Measurements from ENCODE around the gene FTSJ1.

Gene FTSJ1

GRCh38 chrX:48470110-48470832 lies 5.7 kb upstream of the FTSJ1 start, which contains the start of gene SLC38A5:
Gene SLC38A5 (minus strand): TSS chrX:48470260. CDS start chrX:48467924, 2,336 bp downstream.
- in situ Hi-C loops (cut with HindIII; ENCODE audit: low pct_ligation_motif_present, low sequenced_read_pairs) = no loop called here
- TF ChIP-seq CTCF (IDR thresholded peaks at IDR 0.05; ENCODE audit: low read depth, low read length, missing control alignments) = no peak
- Histone ChIP-seq H3K4me3 (ENCODE audit: low read depth, low read length) (peak within 1 kb of the TSS; percentile 43), H3K27ac (no peak within 1 kb of the TSS), H3K27me3 (replicated peaks) (no peaks in the 10 kb centered on the region), H3K36me3 (replicated peaks) (no peaks in the 10 kb centered on the region)
- DNase-seq = no peak

DNA sequence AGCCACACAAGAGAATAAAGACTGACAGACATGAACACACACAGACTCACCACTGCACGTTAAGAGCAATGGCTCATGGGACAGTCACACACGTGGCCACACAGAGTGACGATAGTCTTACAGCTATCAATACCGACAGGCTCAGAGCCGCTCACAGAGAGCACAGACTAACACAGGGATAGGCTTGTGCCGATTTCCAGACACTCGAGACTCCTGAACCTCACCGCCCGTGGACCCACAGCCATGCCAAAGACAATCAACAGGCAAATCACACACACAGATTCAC lies 5.2 kb upstream of the FTSJ1 start:
- no peak overlapping the region for H3K4me3 ChIP-seq (ENCODE audit: low read depth, low read length)
- DNase-seq = no peak
- H3K27me3 ChIP-seq (replicated peaks) = no peaks in the 10 kb centered on the region
- in situ Hi-C loops (cut with HindIII; ENCODE audit: low pct_ligation_motif_present, low sequenced_read_pairs) = no loop called here
- no peaks in the 10 kb centered on the region for H3K36me3 ChIP-seq (replicated peaks)
- no peak for TF ChIP-seq CTCF (IDR thresholded peaks at IDR 0.05; ENCODE audit: low read depth, low read length, missing control alignments)
- H3K27ac ChIP-seq = no peak overlapping the region

- no peak for DNase-seq
- H3K4me3 ChIP-seq (ENCODE audit: low read depth, low read length) = no peak overlapping the region
- no peak overlapping the region for H3K27ac ChIP-seq
- no peak for TF ChIP-seq CTCF (IDR thresholded peaks at IDR 0.05; ENCODE audit: low read depth, low read length, missing control alignments)
- in situ Hi-C loops (cut with HindIII; ENCODE audit: low pct_ligation_motif_present, low sequenced_read_pairs) = no loop called here
- no peaks in the 10 kb centered on the region for H3K36me3 ChIP-seq (replicated peaks)
- no peaks in the 10 kb centered on the region for H3K27me3 ChIP-seq (replicated peaks)
Observed at GRCh38 chrX:48471504-48471903, 4.5 kb upstream of the FTSJ1 start.

- in situ Hi-C loops (cut with HindIII; ENCODE audit: low pct_ligation_motif_present, low sequenced_read_pairs) = no loop called here
- Histone ChIP-seq H3K27ac (no peak overlapping the region), H3K27me3 (replicated peaks) (no peaks in the 10 kb centered on the region), H3K4me3 (ENCODE audit: low read depth, low read length) (no peak overlapping the region), H3K36me3 (replicated peaks) (no peaks in the 10 kb centered on the region)
- no peak for TF ChIP-seq CTCF (IDR thresholded peaks at IDR 0.05; ENCODE audit: low read depth, low read length, missing control alignments)
- DNase-seq = no peak
Observed at GRCh38 chrX:48472225-48472624, 3.8 kb upstream of the FTSJ1 start.

DNA sequence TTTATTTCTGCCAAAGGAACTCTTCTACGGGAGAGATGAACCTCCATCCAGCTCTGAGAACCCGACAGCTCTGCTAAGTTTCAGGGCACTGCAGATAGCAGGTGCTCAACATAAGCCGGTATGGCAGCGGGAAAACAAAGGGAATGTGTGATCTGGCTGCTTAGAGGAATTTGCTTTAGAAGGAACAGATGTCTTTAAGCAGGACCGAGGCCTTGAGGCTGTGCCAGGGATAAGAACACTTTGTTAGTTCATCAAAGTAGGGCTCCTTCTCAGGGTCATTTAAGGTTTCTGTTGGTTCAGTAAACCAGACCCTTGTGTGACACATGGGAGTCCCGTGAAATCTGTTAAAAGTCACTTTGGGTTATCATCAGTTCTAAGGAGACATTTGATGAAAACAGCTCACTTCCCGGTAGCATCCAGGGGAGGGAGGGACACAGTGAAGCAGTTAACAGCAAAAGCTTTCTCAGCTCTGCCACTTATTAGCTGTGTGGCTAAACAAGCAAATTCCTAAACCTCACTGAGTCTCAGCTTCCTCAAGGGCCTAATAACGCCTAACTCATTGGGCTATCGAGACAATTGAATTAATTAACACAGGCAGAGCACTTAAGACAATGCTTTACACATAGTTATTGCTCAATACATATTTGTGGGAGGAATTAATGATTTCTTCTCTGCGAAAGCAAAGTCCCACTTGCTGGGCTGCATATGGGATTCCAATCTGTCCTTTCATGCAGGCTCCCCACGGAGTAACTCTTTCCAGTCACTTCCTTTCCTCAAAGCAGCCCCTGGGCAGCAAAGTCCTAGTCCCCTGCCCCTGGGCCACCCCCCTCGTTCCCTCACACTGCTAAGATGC lies 2.9 kb upstream of the FTSJ1 start:
- DNase-seq = no peak

More for the DNA sequence above, 2.9 kb upstream of the FTSJ1 start:
- Histone ChIP-seq H3K4me3 (ENCODE audit: low read depth, low read length) (no peak overlapping the region), H3K36me3 (replicated peaks) (no peaks in the 10 kb centered on the region), H3K27me3 (replicated peaks) (no peaks in the 10 kb centered on the region), H3K27ac (no peak overlapping the region)
- in situ Hi-C loops (cut with HindIII; ENCODE audit: low pct_ligation_motif_present, low sequenced_read_pairs) = no loop called here
- no peak for TF ChIP-seq CTCF (IDR thresholded peaks at IDR 0.05; ENCODE audit: low read depth, low read length, missing control alignments)
